Liver (tissue), 9 donors: ENCODE data around the gene CLDN5. TPM values are rescaled to one million over a fixed set of nuclear protein-coding genes. Genes with fewer than 3 reads are reported as not detected.

Experiments used
- DNase-seq: peaks from one replicate; pipeline ENCODE4 v3.0.0-alpha.2; 2017; ENCODE audit warnings: low spot score
- H3K27ac ChIP-seq, 2 donors: one replicate each; pipeline ENCODE4 v1.7.0; 2013; ENCODE audit warnings: inconsistent platforms in 2 of 2, low read length in 2 of 2, control low read depth in 1 of 2, low read depth in 1 of 2, mild to moderate bottlenecking in 1 of 2
- H3K27me3 ChIP-seq, 4 donors: one replicate each; pipeline versions ENCODE4 v1.6.1 to v1.7.0; 2013; ENCODE audit warnings: low read length in 3 of 4, inconsistent platforms in 1 of 4, mild to moderate bottlenecking in 1 of 4, moderate library complexity in 1 of 4; ENCODE audit not compliant: control insufficient read depth in 4 of 4, insufficient read depth in 4 of 4
- H3K36me3 ChIP-seq, 4 donors: one replicate each; pipeline versions ENCODE4 v1.6.1 to v1.7.0; 2013; ENCODE audit warnings: low read length in 3 of 4, mild to moderate bottlenecking in 3 of 4, low read depth in 1 of 4, moderate library complexity in 1 of 4; ENCODE audit not compliant: control insufficient read depth in 4 of 4, insufficient read depth in 3 of 4
- H3K4me1 ChIP-seq, 4 donors: one replicate each; pipeline versions ENCODE4 v1.6.1 to v1.7.0; 2013; ENCODE audit warnings: low read length in 3 of 4, mild to moderate bottlenecking in 3 of 4, moderate library complexity in 1 of 4; ENCODE audit not compliant: control insufficient read depth in 4 of 4, insufficient read depth in 4 of 4
- H3K4me3 ChIP-seq, 3 donors: one replicate each; pipeline versions ENCODE4 v1.6.1 to v1.7.0; 2013; ENCODE audit warnings: low read length in 3 of 3, control low read depth in 1 of 3, low read depth in 1 of 3, mild to moderate bottlenecking in 1 of 3
- H3K9ac ChIP-seq, 2 donors: one replicate each; pipeline ENCODE4 v1.7.0; 2013; ENCODE audit warnings: low read length in 2 of 2, mild to moderate bottlenecking in 2 of 2, moderate library complexity in 2 of 2, control low read depth in 1 of 2, low read depth in 1 of 2
- H3K9me3 ChIP-seq, 4 donors: one replicate each; pipeline versions ENCODE4 v1.6.1 to v1.7.0; 2013; ENCODE audit warnings: low read length in 3 of 4; ENCODE audit not compliant: control insufficient read depth in 4 of 4
- EGR1 ChIP-seq, 2 donors: IDR thresholded peaks; 2 replicates each; pipeline ENCODE4 v1.6.1; 2016 to 2018; ENCODE audit warnings: antibody characterized with exemption in 2 of 2, low read depth in 2 of 2
- FOXA2 ChIP-seq: IDR thresholded peaks from 2 replicates; pipeline ENCODE4 v1.6.1; 2016; ENCODE audit warnings: antibody characterized with exemption
- GABPA ChIP-seq, 2 donors: IDR thresholded peaks in 1 of 2; conservative IDR thresholded peaks in 1 of 2; 2 replicates each; pipeline ENCODE4 v1.6.1; 2016; ENCODE audit warnings: antibody characterized with exemption in 2 of 2, mild to moderate bottlenecking in 1 of 2, moderate library complexity in 1 of 2
- HNF4G ChIP-seq: IDR thresholded peaks from 2 replicates; pipeline ENCODE4 v1.6.1; 2016; ENCODE audit warnings: antibody characterized with exemption
- JUND ChIP-seq, 2 donors: IDR thresholded peaks; 2 replicates each; pipeline ENCODE4 v1.6.1; 2016; ENCODE audit warnings: antibody characterized with exemption in 2 of 2
- RAD21 ChIP-seq, 2 donors: IDR thresholded peaks; 2 replicates each; pipeline ENCODE4 v1.6.1; 2016; ENCODE audit warnings: antibody characterized with exemption in 2 of 2, mild to moderate bottlenecking in 2 of 2
- SP1 ChIP-seq: IDR thresholded peaks from 2 replicates; pipeline ENCODE4 v1.6.1; 2018; ENCODE audit warnings: antibody characterized with exemption, mild to moderate bottlenecking
- TAF1 ChIP-seq: conservative IDR thresholded peaks from 2 replicates; pipeline ENCODE4 v1.6.1; 2016; ENCODE audit warnings: antibody characterized with exemption, mild to moderate bottlenecking
- YY1 ChIP-seq: IDR thresholded peaks from 2 replicates; pipeline ENCODE4 v1.6.1; 2016; ENCODE audit warnings: antibody characterized with exemption, mild to moderate bottlenecking
- WGBS: extraction: QIAGEN DNeasy Blood & Tissue Kit; methylation state at CpG from one replicate; pipeline ENCODE4 v1.1.7; 2013; 5-methylcytosine and 5-hydroxymethylcytosine counted together
- polyA plus RNA-seq, 2 donors: library from polyadenylated mRNA; stranded (reverse) in 1 of 2; unstranded in 1 of 2; fragments of 200-250 nt in 1 of 2; fragments of >200 nt in 1 of 2; fragmentation: Nextera tagmentation in 1 of 2; extraction: Ambion mirVana in 1 of 2; gene quantifications; one replicate each; pipeline versions ENCODE4 v1.2.1 to v1.2.3, GENCODE V29; 2013 to 2015
- total RNA-seq, 2 donors: library from RNA; depleted of rRNA; stranded (reverse); fragments of >200 nt; gene quantifications; one replicate each; pipeline ENCODE4 v1.2.3, GENCODE V29; 2014
- TF ChIP-seq, protein P1 (sequence below): IDR thresholded peaks from 2 replicates; pipeline ENCODE4 v1.6.1; 2016; ENCODE audit warnings: antibody characterized with exemption
- TF ChIP-seq, protein P2 (sequence below): fragments of 150-350 bp; IDR thresholded peaks from 2 replicates; pipeline ENCODE4 v1.5.1; 2017; ENCODE audit warnings: improper control_type of control experiment, low read depth, low read length; ENCODE audit not compliant: missing input control
- TF ChIP-seq, protein P3 (sequence below): IDR thresholded peaks from 2 replicates; pipeline ENCODE4 v1.6.1; 2016; ENCODE audit warnings: antibody characterized with exemption
- TF ChIP-seq, protein P4 (sequence below): IDR thresholded peaks from 2 replicates; pipeline ENCODE4 v1.6.1; 2016; ENCODE audit warnings: antibody characterized with exemption, mild to moderate bottlenecking
- donor health status: healthy.
- donor health status: healthy.
- donor health status: healthy.
- donor health status: healthy.
- donor health status: healthy.

Gene CLDN5
- total and polyA plus RNA-seq, 4 donors = 15.6 to 31.5 (median 22.4) TPM

DNA sequence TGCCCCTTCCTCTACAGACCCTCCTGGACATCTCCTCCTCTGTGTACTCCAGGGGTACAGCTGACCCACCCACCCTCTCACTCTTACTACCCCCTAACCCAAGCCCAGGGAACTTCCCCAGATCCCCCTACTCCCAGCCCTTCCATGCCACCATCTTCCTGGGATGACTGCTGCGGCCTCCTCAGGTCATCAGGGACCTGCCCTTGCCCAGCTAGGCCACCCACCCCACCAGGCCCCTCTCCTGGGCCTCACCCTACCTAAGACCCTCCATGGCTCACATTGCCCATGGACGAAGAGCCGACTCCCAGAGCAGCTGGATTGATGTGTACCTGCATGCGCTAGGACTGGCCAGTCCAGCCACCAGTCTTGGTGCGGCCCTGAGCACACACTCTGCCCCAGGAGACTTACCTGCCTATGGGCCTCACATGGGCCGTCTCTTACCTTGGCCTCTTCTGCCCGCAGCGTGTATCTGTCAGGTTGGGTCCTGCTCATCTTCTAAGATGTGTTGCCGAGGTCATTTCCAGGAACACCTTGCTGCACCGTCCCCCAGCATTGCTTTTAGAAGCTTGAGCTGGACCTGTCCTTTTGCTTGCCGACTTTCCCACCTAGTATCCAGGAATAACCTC lies 2.0 kb upstream of the CLDN5 start (continued):
- TF ChIP-seq YY1 (no peak), EGR1 (IDR thresholded peaks at IDR 0.05; ENCODE audit: low read depth in 2 of 2) (no peak), RAD21 (IDR thresholded peaks at IDR 0.05) (no peak)
- TF ChIP-seq, protein P1, sequence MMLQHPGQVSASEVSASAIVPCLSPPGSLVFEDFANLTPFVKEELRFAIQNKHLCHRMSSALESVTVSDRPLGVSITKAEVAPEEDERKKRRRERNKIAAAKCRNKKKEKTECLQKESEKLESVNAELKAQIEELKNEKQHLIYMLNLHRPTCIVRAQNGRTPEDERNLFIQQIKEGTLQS = no peak

DNA sequence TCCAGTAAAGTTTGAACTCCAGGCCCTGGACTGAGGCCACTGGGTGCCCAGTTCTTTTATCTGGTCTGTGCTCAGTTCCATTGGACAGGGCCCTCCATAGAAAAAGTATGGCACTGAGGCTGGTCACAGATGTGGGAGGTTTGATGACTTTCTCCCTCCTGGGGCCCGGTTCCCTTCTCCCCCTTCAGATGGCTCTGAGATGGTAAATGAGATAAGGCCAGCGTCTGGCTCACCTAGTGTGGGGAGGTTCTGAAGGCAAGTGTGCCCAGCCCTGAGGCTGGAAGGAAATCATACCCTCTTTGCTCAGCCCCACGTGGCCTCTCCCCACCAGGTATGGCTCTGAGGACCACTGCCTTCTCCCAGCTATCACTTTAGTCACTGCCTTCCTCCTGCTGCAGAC lies 1.5 kb upstream of the CLDN5 start:
- DNase-seq = no peak
- Histone ChIP-seq H3K27ac (peak overlapping the region in 1 of 2 donors; percentile 18), H3K9ac (no peak overlapping the region), H3K9me3 (no peaks in the 10 kb centered on the region), H3K27me3 (peaks cover 0 to 10% (median 5%) of the 10 kb centered on the region in 4 donors), H3K4me3 (no peak overlapping the region), H3K4me1 (peaks cover 4 to 22% (median 9%) of the 10 kb centered on the region in 4 donors), H3K36me3 (no peaks in the 10 kb centered on the region)
- 78% methylated on average over 3 of the region's 3 CpGs for WGBS
- TF ChIP-seq FOXA2 (no peak), JUND (IDR thresholded peaks at IDR 0.05) (no peak), GABPA (IDR thresholded peaks at IDR 0.05 in 1 of 2, conservative IDR thresholded peaks at IDR 0.05 in 1 of 2) (no peak), YY1 (no peak), TAF1 (no peak), HNF4G (no peak), RAD21 (IDR thresholded peaks at IDR 0.05) (no peak), SP1 (no peak)
- TF ChIP-seq, protein P2, sequence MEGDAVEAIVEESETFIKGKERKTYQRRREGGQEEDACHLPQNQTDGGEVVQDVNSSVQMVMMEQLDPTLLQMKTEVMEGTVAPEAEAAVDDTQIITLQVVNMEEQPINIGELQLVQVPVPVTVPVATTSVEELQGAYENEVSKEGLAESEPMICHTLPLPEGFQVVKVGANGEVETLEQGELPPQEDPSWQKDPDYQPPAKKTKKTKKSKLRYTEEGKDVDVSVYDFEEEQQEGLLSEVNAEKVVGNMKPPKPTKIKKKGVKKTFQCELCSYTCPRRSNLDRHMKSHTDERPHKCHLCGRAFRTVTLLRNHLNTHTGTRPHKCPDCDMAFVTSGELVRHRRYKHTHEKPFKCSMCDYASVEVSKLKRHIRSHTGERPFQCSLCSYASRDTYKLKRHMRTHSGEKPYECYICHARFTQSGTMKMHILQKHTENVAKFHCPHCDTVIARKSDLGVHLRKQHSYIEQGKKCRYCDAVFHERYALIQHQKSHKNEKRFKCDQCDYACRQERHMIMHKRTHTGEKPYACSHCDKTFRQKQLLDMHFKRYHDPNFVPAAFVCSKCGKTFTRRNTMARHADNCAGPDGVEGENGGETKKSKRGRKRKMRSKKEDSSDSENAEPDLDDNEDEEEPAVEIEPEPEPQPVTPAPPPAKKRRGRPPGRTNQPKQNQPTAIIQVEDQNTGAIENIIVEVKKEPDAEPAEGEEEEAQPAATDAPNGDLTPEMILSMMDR = no peak
- TF ChIP-seq, protein P3, sequence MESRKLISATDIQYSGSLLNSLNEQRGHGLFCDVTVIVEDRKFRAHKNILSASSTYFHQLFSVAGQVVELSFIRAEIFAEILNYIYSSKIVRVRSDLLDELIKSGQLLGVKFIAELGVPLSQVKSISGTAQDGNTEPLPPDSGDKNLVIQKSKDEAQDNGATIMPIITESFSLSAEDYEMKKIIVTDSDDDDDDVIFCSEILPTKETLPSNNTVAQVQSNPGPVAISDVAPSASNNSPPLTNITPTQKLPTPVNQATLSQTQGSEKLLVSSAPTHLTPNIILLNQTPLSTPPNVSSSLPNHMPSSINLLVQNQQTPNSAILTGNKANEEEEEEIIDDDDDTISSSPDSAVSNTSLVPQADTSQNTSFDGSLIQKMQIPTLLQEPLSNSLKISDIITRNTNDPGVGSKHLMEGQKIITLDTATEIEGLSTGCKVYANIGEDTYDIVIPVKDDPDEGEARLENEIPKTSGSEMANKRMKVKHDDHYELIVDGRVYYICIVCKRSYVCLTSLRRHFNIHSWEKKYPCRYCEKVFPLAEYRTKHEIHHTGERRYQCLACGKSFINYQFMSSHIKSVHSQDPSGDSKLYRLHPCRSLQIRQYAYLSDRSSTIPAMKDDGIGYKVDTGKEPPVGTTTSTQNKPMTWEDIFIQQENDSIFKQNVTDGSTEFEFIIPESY = no peak
- TF ChIP-seq, protein P4, sequence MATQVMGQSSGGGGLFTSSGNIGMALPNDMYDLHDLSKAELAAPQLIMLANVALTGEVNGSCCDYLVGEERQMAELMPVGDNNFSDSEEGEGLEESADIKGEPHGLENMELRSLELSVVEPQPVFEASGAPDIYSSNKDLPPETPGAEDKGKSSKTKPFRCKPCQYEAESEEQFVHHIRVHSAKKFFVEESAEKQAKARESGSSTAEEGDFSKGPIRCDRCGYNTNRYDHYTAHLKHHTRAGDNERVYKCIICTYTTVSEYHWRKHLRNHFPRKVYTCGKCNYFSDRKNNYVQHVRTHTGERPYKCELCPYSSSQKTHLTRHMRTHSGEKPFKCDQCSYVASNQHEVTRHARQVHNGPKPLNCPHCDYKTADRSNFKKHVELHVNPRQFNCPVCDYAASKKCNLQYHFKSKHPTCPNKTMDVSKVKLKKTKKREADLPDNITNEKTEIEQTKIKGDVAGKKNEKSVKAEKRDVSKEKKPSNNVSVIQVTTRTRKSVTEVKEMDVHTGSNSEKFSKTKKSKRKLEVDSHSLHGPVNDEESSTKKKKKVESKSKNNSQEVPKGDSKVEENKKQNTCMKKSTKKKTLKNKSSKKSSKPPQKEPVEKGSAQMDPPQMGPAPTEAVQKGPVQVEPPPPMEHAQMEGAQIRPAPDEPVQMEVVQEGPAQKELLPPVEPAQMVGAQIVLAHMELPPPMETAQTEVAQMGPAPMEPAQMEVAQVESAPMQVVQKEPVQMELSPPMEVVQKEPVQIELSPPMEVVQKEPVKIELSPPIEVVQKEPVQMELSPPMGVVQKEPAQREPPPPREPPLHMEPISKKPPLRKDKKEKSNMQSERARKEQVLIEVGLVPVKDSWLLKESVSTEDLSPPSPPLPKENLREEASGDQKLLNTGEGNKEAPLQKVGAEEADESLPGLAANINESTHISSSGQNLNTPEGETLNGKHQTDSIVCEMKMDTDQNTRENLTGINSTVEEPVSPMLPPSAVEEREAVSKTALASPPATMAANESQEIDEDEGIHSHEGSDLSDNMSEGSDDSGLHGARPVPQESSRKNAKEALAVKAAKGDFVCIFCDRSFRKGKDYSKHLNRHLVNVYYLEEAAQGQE = no peak
- TF ChIP-seq, protein P1 = no peak
